Placental epithelial cell (primary cell): ENCODE data around the gene OSBPL6. TPM values are rescaled to one million over a fixed set of nuclear protein-coding genes. Genes with fewer than 3 reads are reported as not detected.

Experiments used
- total RNA-seq: library from RNA; depleted of rRNA; stranded (reverse); fragments of >200 nt; gene quantifications from 2 replicates; pipeline ENCODE4 v1.2.3, GENCODE V29; 2012

The OSBPL6 gene
- 1.2 and 1.6 TPM in 2 replicates for total RNA-seq

GRCh38 chr2:178193823-178194599, at the start of gene OSBPL6:
Gene OSBPL6 (plus strand): TSS chr2:178194512. CDS start chr2:178306185, 111,673 bp downstream.

GRCh38 chr2:178450774-178451525, 256.6 kb downstream of the OSBPL6 start, which contains the start of the genes PJVK and PRKRA:
Gene PJVK (plus strand): TSS chr2:178451378. CDS start chr2:178453410, 2,032 bp downstream.
Gene PRKRA (minus strand): TSS chr2:178451175. CDS start chr2:178451030, 145 bp downstream.

Other genes with a start within 250 kb of the OSBPL6 start
- gene PDE11A, start 121.7 kb upstream of the OSBPL6 start, total RNA-seq, result under 0.01 TPM in 1 of 2 replicates, not detected in the other
- gene RBM45, start 82.1 kb upstream of the OSBPL6 start, total RNA-seq, result 15.3 and 18.0 TPM in 2 replicates